ENCODE results near the gene MTX3.

- TF ChIP-seq CTCF (IDR thresholded peaks at IDR 0.05) = no peak
- no peak for TF ChIP-seq POLR2A (IDR thresholded peaks at IDR 0.05; ENCODE audit: low read depth)
- no peak for TF ChIP-seq POLR2AphosphoS5 (IDR thresholded peaks at IDR 0.05)
- TF ChIP-seq EP300 (IDR thresholded peaks at IDR 0.05) = no peak
These were observed 35.6 kb downstream of the MTX3 start for GRCh38 chr5:79955356-79955895.
